Stomach (tissue), 9 donors: Measurements from ENCODE around the gene AMBP. TPM values are rescaled to one million over a fixed set of nuclear protein-coding genes. Genes with fewer than 3 reads are reported as not detected.

Experiments used
- DNase-seq, 2 donors: peaks; one replicate each; pipeline versions ENCODE4 v3.0.0 to v3.0.0-alpha.2; 2013 to 2019
- H3K27ac ChIP-seq, 5 donors: fragments of 200-600 bp in 4 of 5; sonication (generic) in 4 of 5; one replicate each; pipeline ENCODE4 v1.5.1; 2013 to 2019; ENCODE audit warnings: mild to moderate bottlenecking in 1 of 5, moderate library complexity in 1 of 5
- H3K27me3 ChIP-seq, 3 donors: fragments of 200-600 bp; sonication (generic); one replicate each; pipeline ENCODE4 v1.5.1; 2017 to 2019; ENCODE audit warnings: mixed run types in 1 of 3
- H3K36me3 ChIP-seq, 4 donors: fragments of 200-600 bp; sonication (generic); 1 replicate in 3 of 4; 2 replicates in 1 of 4; pipeline ENCODE4 v1.5.1; 2016 to 2019
- H3K4me1 ChIP-seq, 4 donors: fragments of 200-600 bp; sonication (generic); one replicate each; pipeline ENCODE4 v1.5.1; 2016 to 2019
- H3K4me3 ChIP-seq, 4 donors: fragments of 200-600 bp; sonication (generic) in 3 of 4; one replicate each; pipeline ENCODE4 v1.5.1; 2016 to 2019; ENCODE audit warnings: mild to moderate bottlenecking in 1 of 4
- H3K9me3 ChIP-seq, 4 donors: fragments of 200-600 bp; sonication (generic); one replicate each; pipeline ENCODE4 v1.5.1; 2016 to 2019
- CTCF ChIP-seq, 7 experiments: fragments of 450-650 bp in 4 of 7; fragments of 200-600 bp in 3 of 7; sonication (generic) in 3 of 7; IDR thresholded peaks; one replicate each; pipeline ENCODE4 v1.5.1; 2016 to 2019; ENCODE audit warnings: antibody characterized with exemption in 7 of 7, control low read depth in 2 of 7, mild to moderate bottlenecking in 1 of 7
- EP300 ChIP-seq: sonication (generic); formaldehyde crosslinking; IDR thresholded peaks from one replicate; pipeline ENCODE4 v1.6.1; 2017; ENCODE audit warnings: antibody characterized with exemption
- POLR2A ChIP-seq, 4 donors: fragments of 450-650 bp; IDR thresholded peaks; one replicate each; pipeline ENCODE4 v1.6.1; 2016; ENCODE audit warnings: antibody characterized with exemption in 4 of 4, control low read depth in 2 of 4, mild to moderate bottlenecking in 1 of 4, moderate library complexity in 1 of 4
- POLR2AphosphoS5 ChIP-seq, 3 donors: sonication (generic); formaldehyde crosslinking; IDR thresholded peaks; one replicate each; pipeline ENCODE4 v1.6.1; 2016; ENCODE audit warnings: antibody characterized with exemption in 3 of 3
- WGBS, 5 donors: extraction: QIAGEN DNeasy Blood & Tissue Kit in 3 of 5; methylation state at CpG; one replicate each; pipeline versions ENCODE4 v1.1.5 to v1.1.7; 2013 to 2018; 5-methylcytosine and 5-hydroxymethylcytosine counted together
- intact Hi-C: fragments of 100-400 bp; cut with DNase I; formaldehyde crosslinking; loops from one replicate; pipeline ENCODE4 v1.15.1; 2023; ENCODE audit warnings: low total_unique reads
- polyA plus RNA-seq, 3 donors: library from polyadenylated mRNA; stranded (reverse); fragments of 200-250 nt; gene quantifications; one replicate each; pipeline ENCODE4 v1.2.3, GENCODE V29; 2013
- total RNA-seq, 5 donors: library from RNA; depleted of rRNA; stranded (reverse); fragments of >200 nt; gene quantifications; one replicate each; pipeline versions ENCODE4 v1.1.0 to v1.2.3, GENCODE V29; 2014 to 2016
- donor health status: healthy with polysubstance abuse.
- donor health status: Bipolar disorder and iron deficiency.
- donor health status: healthy.

Gene AMBP
- total and polyA plus RNA-seq, 8 donors = 0.89 to 3.3 (median 2.5) TPM; not detected in 2

DNA sequence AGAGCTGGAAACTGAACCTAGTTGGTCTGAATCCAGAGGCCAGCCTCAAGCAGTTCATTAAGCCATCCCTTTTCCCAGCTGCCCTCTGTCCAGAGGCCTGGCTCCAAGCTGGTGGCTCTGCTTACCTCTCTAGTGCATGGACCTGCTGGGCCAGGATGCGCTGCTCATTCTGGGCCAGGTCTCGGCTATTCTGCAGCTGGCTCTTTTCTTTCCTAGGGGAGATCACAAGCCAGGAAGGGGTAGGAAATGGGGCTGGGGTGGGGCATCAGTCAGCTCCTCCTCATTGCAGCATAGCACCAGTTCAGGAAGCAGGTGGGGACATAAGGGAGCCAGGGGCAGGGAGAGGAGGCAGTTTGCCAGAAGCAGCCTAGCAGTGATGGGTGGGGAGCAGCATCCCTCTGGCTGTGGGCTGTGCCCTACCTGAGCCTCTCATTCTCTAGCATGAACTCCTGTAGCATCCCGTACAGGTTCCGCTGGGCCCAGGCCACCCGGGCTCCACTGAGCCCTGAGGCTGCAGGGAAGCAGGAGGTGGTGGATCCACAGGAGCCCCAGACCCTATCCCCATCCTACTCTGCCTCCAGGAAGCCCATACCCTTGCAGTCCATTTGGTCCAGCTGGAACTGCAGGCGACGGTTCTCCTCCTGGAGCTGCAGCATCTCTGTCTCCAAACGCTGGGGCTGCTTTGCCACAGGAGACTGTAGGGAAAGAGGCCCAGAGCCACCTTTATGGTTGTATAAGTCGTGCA, 15.8 kb upstream of the AMBP start:
- TF ChIP-seq POLR2AphosphoS5 (IDR thresholded peaks at IDR 0.05) (no peak), CTCF (IDR thresholded peaks at IDR 0.05) (no peak), EP300 (no peak), POLR2A (IDR thresholded peaks at IDR 0.05) (no peak)
- Histone ChIP-seq H3K4me1 (peaks cover 7 to 24% (median 20%) of the 10 kb centered on the region in 4 donors), H3K36me3 (peaks cover 0 to 23% (median 16%) of the 10 kb centered on the region in 4 donors), H3K27ac (no peak overlapping the region), H3K27me3 (peaks cover 0 to 23% (median 8%) of the 10 kb centered on the region in 3 donors), H3K9me3 (no peaks in the 10 kb centered on the region), H3K4me3 (no peak overlapping the region)
- no peak for DNase-seq
- 91 to 97% (median 93%) methylated on average over 9 of the region's 9 CpGs for WGBS, 5 donors
- intact Hi-C loops = no loop called here

DNA sequence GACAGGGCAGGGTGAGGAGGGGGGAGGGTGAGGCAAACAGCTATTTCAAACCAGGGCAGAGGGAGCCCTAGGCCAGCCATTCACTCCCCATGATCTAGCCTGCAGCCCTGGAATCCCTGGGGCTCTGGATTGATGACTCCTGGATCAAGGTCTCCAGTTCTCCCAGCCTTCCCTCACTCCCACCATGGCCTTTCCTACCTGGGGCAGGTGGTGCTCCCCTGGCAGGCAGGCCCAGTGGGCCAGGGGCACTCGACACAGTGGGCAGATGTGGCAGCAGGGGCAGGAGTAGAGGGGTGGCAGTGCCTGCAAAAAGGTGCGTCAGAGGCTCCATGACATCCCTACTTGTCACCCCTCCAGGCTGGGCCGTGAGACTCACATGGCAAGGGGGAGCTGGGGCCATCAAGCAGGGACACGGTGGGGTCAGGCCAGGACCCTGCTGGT, 15.0 kb upstream of the AMBP start:
- intact Hi-C loops = no loop called here
- H3K27me3 ChIP-seq = peaks cover 0 to 15% (median 6%) of the 10 kb centered on the region in 3 donors
- no peak for DNase-seq
- peaks cover 6 to 15% (median 11%) of the 10 kb centered on the region in 4 donors for H3K4me1 ChIP-seq
- TF ChIP-seq CTCF (IDR thresholded peaks at IDR 0.05) = no peak
- no peak for TF ChIP-seq POLR2AphosphoS5 (IDR thresholded peaks at IDR 0.05)
- no peak for TF ChIP-seq EP300
- TF ChIP-seq POLR2A (IDR thresholded peaks at IDR 0.05) = no peak
- peaks cover 0 to 23% (median 16%) of the 10 kb centered on the region in 4 donors for H3K36me3 ChIP-seq
- no peak overlapping the region for H3K4me3 ChIP-seq
- no peak overlapping the region for H3K27ac ChIP-seq
- no peaks in the 10 kb centered on the region for H3K9me3 ChIP-seq
- 83 to 93% (median 85%) methylated on average over 3 to 4 of the region's 4 CpGs for WGBS, 5 donors

DNA sequence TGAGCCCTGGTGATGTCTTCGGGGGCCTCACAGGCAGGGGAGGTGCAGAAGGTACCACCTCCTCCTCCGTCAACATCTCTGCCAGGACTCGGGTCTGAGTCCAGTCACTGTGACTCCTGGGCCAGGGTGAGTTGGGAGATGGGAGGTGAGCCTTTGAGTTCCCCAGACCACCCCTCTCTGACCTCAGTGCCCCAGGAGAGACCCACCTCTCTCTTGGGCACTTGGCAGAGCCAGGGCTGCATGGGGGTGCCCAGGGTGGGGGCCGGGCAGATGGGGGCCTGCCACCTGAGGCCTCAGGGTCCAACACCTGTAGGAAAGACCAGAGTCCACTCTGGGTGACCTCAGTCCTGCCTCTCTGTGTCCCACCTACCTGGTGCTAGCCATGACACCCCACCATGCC, 14.2 kb upstream of the AMBP start:
- Histone ChIP-seq H3K27me3 (peaks cover 0 to 7% (median 0%) of the 10 kb centered on the region in 3 donors), H3K27ac (no peak overlapping the region), H3K9me3 (no peaks in the 10 kb centered on the region), H3K4me1 (peaks cover 0 to 8% (median 4%) of the 10 kb centered on the region in 4 donors), H3K4me3 (no peak overlapping the region), H3K36me3 (peaks cover 0 to 23% (median 16%) of the 10 kb centered on the region in 4 donors)
- intact Hi-C loops = no loop called here
- TF ChIP-seq POLR2AphosphoS5 (IDR thresholded peaks at IDR 0.05) (no peak), CTCF (IDR thresholded peaks at IDR 0.05) (no peak), EP300 (no peak), POLR2A (IDR thresholded peaks at IDR 0.05) (no peak)
- 70 to 93% (median 92%) methylated on average over 3 to 4 of the region's 4 CpGs for WGBS, 5 donors
- no peak for DNase-seq

- DNase-seq = no peak
- no peak for TF ChIP-seq POLR2AphosphoS5 (IDR thresholded peaks at IDR 0.05)
- TF ChIP-seq CTCF (IDR thresholded peaks at IDR 0.05) = no peak
- TF ChIP-seq EP300 = no peak
- TF ChIP-seq POLR2A (IDR thresholded peaks at IDR 0.05) = no peak
- Histone ChIP-seq H3K4me3 (no peak overlapping the region), H3K9me3 (no peaks in the 10 kb centered on the region), H3K36me3 (peaks cover 0 to 23% (median 16%) of the 10 kb centered on the region in 4 donors), H3K27ac (no peak overlapping the region), H3K4me1 (peaks cover 0 to 2% (median 0%) of the 10 kb centered on the region in 4 donors), H3K27me3 (peaks cover 0 to 1% (median 0%) of the 10 kb centered on the region in 3 donors)
- 88 to 100% (median 91%) methylated on average over 1 to 8 of the region's 8 CpGs for WGBS, 5 donors
- intact Hi-C loops = no loop called here
These were observed 13.6 kb upstream of the AMBP start for GRCh38 chr9:114091711-114092110.
